Motor neuron (in vitro differentiated cells): ENCODE measurements around the gene FFAR1. TPM values are rescaled to one million over a fixed set of nuclear protein-coding genes. Genes with fewer than 3 reads are reported as not detected.
A peak's percentile ranks its signal among the peaks of the same experiment; 100 is the strongest.
"Not testable (repeated sequence)": the region's sequence is repeated elsewhere in the genome, so short reads cannot be mapped to it uniquely, and the experiment has no call there.

Experiments
- ATAC-seq, 8 experiments: fragments of 200-7000 bp; cut with Tn5 transposase; replicated peaks in 6 of 8; 2 replicates each; pipeline ENCODE4 v1.8.0; 2021; ENCODE audit warnings: mild to moderate bottlenecking in 8 of 8, moderate library complexity in 8 of 8
- H3K27ac ChIP-seq, 2 donors: fragments of 250-450 bp; sonication (Bioruptor Pico); 2 replicates each; pipeline ENCODE4 v1.9.0; 2021; ENCODE audit warnings: antibody characterized with exemption in 2 of 2, mild to moderate bottlenecking in 2 of 2, moderate library complexity in 1 of 2
- H3K4me1 ChIP-seq, 2 donors: fragments of 250-450 bp; sonication (Bioruptor Pico); replicated peaks in 1 of 2; 2 replicates each; pipeline ENCODE4 v1.6.1; 2021; ENCODE audit warnings: antibody characterized with exemption in 2 of 2, mild to moderate bottlenecking in 2 of 2, moderate library complexity in 1 of 2
- H3K4me3 ChIP-seq, 5 donors: fragments of 250-450 bp; sonication (Bioruptor Pico); 2 replicates each; pipeline ENCODE4 v1.9.0; 2021; ENCODE audit warnings: antibody characterized with exemption in 5 of 5, mild to moderate bottlenecking in 5 of 5, moderate library complexity in 4 of 5
- WGBS, 10 experiments: fragments of 450-650 bp; shearing (Covaris generic); methylation state at CpG; one replicate each; pipeline ENCODE4 v1.0.0; 2022; 5-methylcytosine and 5-hydroxymethylcytosine counted together
- in situ Hi-C, 9 experiments: fragments of 400-800 bp; cut with MboI; loops; one replicate each; pipeline ENCODE4 v1.15.0; 2021; ENCODE audit warnings: low sequenced_read_pairs in 9 of 9, low pct_unique_long_range_greater_than_20kb in 2 of 9; ENCODE audit not compliant: unreplicated experiment in 9 of 9
- total RNA-seq, 8 experiments: library from RNA; unstranded; fragments of 300-600 nt; gene quantifications; 2 replicates each; pipeline versions ENCODE4 v1.2.3 to v1.2.4, GENCODE V29; 2022

The FFAR1 gene
- total RNA-seq, 8 experiments from 2014 or later = 0.08 to 0.43 (median 0.10) TPM; not detected in 4

DNA sequence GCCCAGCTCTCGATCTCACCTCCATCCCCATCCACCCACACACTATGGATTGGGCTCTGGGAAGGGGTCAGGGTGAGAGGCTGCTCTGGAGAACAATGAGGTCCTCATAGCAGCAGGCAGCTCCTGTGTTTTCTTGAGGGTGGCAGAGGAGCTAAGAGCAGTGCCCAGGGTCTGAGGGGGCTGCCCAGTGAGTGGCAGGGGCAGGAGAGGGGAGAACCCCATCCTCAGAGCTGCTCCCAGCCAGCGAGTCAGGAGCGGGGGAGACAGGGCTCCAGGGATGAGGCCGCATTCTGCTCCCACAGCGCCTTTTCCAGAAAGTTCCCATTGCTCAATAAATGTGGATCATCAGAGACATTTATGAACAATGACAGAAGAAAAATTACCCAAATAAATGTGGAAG, 12.4 kb downstream of the FFAR1 start:
- ATAC-seq, H3K4me3 ChIP-seq: not testable (repeated sequence)
- no CpG with 5 or more reads among the region's 5 CpGs for WGBS, 10 experiments

GRCh38 chr19:35360880-35361420, 13.2 kb downstream of the FFAR1 start:
- H3K4me1 ChIP-seq = no peaks in the 10 kb centered on the region
- in situ Hi-C loops = loop anchor here in 2 of 9 experiments (25.0 kb wide), 2 partner anchors 101 to 126 kb away; partner anchors contain the start of gene KRTDAP (in 1 of the 2)
- H3K27ac ChIP-seq = no peak overlapping the region
- no peak overlapping the region for H3K4me3 ChIP-seq
- 0 to 86% (median 70%) methylated on average over 1 to 4 of the region's 5 CpGs; no CpG with 5 or more reads in 4 of the 10 experiments for WGBS, 10 experiments
- ATAC-seq = no peak

More for the DNA sequence above, 12.4 kb downstream of the FFAR1 start:
- not testable (repeated sequence) for H3K27ac ChIP-seq, H3K4me1 ChIP-seq
- in situ Hi-C loops = loop anchor here in 2 of 9 experiments (25.0 kb wide), 2 partner anchors 102 to 127 kb away; partner anchors contain the start of gene KRTDAP (in 1 of the 2)

DNA sequence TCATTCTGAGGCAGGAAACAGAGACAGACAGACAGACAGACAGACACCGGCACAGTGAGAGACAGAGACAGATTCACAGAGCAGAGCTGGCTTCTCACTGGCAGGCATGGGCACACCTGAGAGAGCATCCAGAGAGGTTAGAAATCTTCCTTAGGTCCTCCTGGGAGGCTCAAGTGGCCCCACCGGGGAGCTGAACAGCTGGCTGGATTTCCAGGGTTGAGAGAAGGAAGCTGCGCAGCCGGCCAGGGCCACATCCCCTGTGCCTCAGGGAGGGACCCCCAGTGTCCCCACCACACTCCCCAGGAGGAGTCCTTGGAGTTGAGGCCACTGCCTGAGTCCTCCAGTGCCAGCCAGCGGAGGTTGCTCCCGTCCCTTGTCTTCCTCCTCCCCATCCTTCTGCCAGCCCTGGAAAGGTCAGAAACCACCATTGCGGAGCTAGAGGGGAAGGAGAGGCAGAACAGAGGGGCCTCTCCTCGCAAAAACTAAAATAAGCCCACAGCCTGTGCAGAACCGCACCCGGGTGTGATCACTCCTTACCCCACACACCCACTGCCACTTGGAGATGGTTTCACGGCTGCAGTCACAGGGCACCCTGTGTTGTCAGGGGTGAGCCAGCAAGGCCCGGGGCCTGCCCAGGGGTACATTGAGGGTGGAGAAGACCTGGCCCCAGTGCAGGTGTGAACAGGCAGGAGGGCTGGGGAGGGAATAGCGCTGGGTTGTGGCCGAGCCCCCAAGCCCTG, 14.7 kb downstream of the FFAR1 start:
- in situ Hi-C loops = loop anchor here in 2 of 9 experiments (25.0 kb wide), 2 partner anchors 100 to 125 kb away; partner anchors contain the start of gene KRTDAP (in 1 of the 2)
- WGBS, 10 experiments = 63 to 68% methylated on average over 2 to 4 of the region's 14 CpGs; no CpG with 5 or more reads in 8 of the 10 experiments
- Histone ChIP-seq H3K4me3 (no peak overlapping the region), H3K27ac (no peak overlapping the region), H3K4me1 (no peaks in the 10 kb centered on the region)
- no peak for ATAC-seq

DNA sequence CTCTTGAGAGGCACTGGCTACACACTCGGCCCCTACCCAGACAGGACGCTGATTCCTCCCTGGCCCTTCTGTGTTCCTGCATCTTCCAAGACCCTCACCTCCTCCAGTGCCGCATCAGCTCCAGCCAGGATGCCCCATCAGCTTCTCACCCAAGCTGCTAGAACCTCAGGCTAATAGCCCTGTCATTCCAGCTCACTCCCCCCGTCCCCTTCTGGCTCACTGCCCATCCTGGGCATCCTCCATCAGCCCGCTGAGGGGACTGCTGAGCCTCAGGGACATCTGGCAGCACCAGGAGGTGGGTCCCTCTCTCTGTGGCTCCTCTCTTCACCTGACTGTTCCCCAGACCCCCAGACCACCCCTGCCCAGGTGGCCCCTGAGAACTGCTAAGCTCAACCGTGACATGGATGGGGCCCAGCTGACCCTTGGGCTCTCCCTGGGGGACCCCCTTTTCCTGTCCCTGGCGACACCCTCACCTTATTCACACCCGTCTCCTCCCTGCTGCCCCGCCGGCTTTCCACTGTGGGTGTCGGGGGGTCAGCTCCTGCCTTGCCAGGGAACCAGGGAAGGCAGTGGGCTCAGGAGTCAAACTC, 15.4 kb downstream of the FFAR1 start:
- Histone ChIP-seq H3K4me1 (no peaks in the 10 kb centered on the region), H3K4me3 (no peak overlapping the region), H3K27ac (no peak overlapping the region)
- WGBS, 10 experiments = 80 to 100% methylated on average over 1 of the region's 11 CpGs; no CpG with 5 or more reads in 8 of the 10 experiments
- ATAC-seq = no peak
- in situ Hi-C loops = loop anchor here in 2 of 9 experiments (25.0 kb wide), 2 partner anchors 99 to 124 kb away; partner anchors contain the start of gene KRTDAP (in 1 of the 2)

- peak in 3 of 8 experiments; percentile 27 to 56 (median 34) for ATAC-seq
- no peak overlapping the region for H3K4me3 ChIP-seq
- in situ Hi-C loops = loop anchor here in 2 of 9 experiments (25.0 kb wide), 2 partner anchors 98 to 123 kb away; partner anchors contain the start of gene KRTDAP (in 1 of the 2)
- no peaks in the 10 kb centered on the region for H3K4me1 ChIP-seq
- no peak overlapping the region for H3K27ac ChIP-seq
- 50 to 90% (median 62%) methylated on average over 2 to 12 of the region's 19 CpGs; no CpG with 5 or more reads in 3 of the 10 experiments for WGBS, 10 experiments
Measured at GRCh38 chr19:35363711-35364425, 16.2 kb downstream of the FFAR1 start.

DNA sequence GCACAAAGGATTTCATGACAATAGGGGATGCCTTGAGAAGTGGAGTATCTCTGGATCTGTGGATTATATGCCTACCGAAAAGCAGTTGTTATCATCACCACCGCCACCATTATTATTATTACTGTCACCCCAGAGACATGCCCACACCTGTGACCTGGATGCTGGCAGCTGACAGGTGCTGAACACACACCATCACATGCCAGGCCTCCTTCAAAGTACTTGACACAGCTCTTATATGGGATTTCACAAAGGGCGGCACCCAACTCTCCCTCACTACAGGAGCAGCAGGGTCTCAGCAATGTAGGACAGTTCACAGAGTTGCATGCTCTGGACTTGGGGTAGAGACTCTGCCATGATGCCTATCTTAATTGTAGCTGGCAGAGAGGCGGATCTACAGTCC, 17.6 kb downstream of the FFAR1 start:
- WGBS, 10 experiments = 54 to 92% (median 89%) methylated on average over 2 to 4 of the region's 4 CpGs; no CpG with 5 or more reads in 5 of the 10 experiments
- Histone ChIP-seq H3K4me1 (no peaks in the 10 kb centered on the region), H3K4me3 (no peak overlapping the region), H3K27ac (no peak overlapping the region)
- in situ Hi-C loops = loop anchor here in 2 of 9 experiments (25.0 kb wide), 2 partner anchors 97 to 122 kb away; partner anchors contain the start of gene KRTDAP (in 1 of the 2)
- ATAC-seq = no peak

DNA sequence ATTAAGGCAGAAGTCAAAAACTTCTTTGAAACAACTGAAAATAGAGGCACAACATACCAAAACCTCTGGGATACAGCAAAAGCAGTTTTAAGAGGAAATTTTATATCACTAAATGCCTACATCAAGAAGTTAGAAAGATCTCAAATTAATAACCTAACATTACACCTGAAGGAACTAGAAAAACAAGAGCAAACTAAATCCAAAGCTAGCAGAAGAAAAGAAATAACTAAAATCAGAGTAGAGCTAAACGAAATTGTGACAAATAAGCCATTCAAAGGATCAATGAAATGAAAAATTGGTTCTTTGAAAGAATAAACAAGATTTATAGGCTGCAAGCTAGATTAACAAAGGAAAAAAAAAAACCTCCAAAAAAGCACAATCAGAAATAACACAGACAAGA, 20.7 kb downstream of the FFAR1 start:
- Histone ChIP-seq H3K27ac (no peak overlapping the region), H3K4me3 (no peak overlapping the region), H3K4me1 (no peaks in the 10 kb centered on the region)
- in situ Hi-C loops = loop anchor here in 2 of 9 experiments (25.0 kb wide), 2 partner anchors 94 to 119 kb away; partner anchors contain the start of gene KRTDAP (in 1 of the 2)
- WGBS, 10 experiments = 9 to 70% (median 24%) methylated on average over 1 of the region's 1 CpG; no CpG with 5 or more reads in 2 of the 10 experiments
- no peak for ATAC-seq

DNA sequence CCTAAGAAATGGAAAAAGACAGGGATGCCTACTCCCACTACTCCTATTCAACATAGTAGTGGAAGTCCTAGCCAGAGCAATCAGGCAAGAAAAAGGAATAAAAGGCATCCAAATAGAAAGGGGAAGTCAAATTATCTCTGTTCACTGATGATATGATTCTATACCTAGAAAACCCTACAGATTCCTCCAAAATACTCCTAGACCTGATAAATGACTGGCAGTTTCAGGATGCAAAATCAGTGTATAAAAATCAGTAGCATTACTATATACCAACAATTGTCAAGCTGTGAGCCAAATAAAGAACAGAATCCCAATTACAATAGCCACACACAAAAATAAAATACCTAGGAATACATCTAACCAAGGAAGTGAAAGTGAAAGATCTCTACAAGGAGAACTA, 21.8 kb downstream of the FFAR1 start:
- H3K4me1 ChIP-seq = no peaks in the 10 kb centered on the region
- H3K4me3 ChIP-seq = no peak overlapping the region
- in situ Hi-C loops = loop anchor here in 2 of 9 experiments (25.0 kb wide), 2 partner anchors 93 to 118 kb away; partner anchors contain the start of gene KRTDAP (in 1 of the 2)
- no peak overlapping the region for H3K27ac ChIP-seq
- ATAC-seq = no peak

DNA sequence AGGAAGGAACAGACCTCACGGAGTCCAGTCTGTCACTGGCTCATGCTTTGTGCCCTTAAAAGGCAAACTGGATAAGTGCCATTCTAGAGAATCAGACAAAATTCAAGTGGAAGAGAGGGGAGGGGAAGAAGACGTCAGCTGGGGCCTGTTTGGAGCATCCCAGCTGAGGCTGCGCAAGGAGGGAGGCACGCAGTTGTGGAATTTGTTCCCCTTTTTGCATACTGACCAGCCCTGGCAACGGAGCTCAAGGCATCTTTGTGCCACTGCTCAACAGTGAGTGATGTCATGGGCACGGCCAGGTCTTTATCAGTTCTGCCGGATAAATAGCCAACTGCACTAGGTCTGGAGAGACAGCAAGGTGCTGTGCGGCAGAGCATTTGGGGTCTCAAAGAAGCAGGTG, 23.0 kb downstream of the FFAR1 start, which contains the start of gene GPR42:
GPR42 (plus strand) TSS at position 347 of the 400 bp plus-strand sequence. CDS start 292 bp downstream, outside the sequence.
- in situ Hi-C loops = loop anchor here in 2 of 9 experiments (25.0 kb wide), 2 partner anchors 92 to 117 kb away; partner anchors contain the start of gene KRTDAP (in 1 of the 2)
- ATAC-seq = no peak
- WGBS, 10 experiments = 67 to 88% (median 82%) methylated on average over 3 to 4 of the region's 8 CpGs; no CpG with 5 or more reads in 6 of the 10 experiments

DNA sequence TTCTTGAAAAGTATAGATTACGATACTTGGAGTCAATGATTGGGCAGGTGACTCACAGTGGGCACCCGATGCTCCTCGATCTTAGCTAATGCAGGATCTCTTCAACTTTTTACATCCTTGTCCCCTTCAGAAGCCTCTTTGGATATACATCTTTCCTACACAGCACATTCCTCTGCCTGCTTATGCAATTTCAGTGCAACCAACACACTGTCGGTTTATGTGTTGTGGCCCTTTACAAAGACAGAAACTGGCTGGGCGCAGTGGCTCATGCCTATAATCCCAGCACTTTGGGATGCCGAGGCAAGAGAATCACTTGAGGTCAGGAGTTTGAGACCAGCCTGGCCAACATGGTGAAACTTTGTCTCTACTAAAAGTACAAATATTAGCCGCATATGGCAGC, 25.8 kb downstream of the FFAR1 start:
- no peaks in the 10 kb centered on the region for H3K4me1 ChIP-seq
- no peak overlapping the region for H3K27ac ChIP-seq
- in situ Hi-C loops = loop anchor here in 2 of 9 experiments (25.0 kb wide), 2 partner anchors 89 to 114 kb away; partner anchors contain the start of gene KRTDAP (in 1 of the 2)
- ATAC-seq = no peak
- H3K4me3 ChIP-seq = no peak overlapping the region
- 47 to 90% (median 83%) methylated on average over 1 to 6 of the region's 7 CpGs; no CpG with 5 or more reads in 1 of the 10 experiments for WGBS, 10 experiments

More for the DNA sequence above, 23.0 kb downstream of the FFAR1 start, which contains the start of gene GPR42:
- Histone ChIP-seq H3K27ac (no peak within 1 kb of the TSS), H3K4me1 (no peaks in the 10 kb centered on the region), H3K4me3 (no peak within 1 kb of the TSS)

- H3K27ac ChIP-seq, ATAC-seq, H3K4me1 ChIP-seq, H3K4me3 ChIP-seq: not testable (repeated sequence)
- in situ Hi-C loops = loop anchor here in 2 of 9 experiments (25.0 kb wide), 2 partner anchors 88 to 113 kb away; partner anchors contain the start of gene KRTDAP (in 1 of the 2)
Measured at GRCh38 chr19:35374031-35374430, 26.3 kb downstream of the FFAR1 start.
